ENCODE data around the gene DNAJA2.

DNA sequence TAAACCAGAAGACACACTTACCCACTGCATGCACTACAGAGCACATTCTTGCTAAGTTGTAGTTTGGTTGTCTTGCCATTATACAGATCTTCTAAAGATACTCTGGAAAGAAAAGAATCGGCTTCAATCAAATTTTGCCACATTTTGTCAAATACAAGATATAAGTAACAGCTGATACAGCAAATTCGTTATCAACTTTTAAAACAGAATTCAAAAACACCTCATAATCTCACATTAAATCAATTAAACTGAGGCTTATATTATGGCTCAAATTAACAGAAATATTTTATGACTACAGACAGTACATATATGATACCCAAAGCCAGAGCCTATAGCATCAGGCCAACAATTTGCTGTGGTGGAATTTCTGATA lies 5.4 kb downstream of the DNAJA2 start:
- TF ChIP-seq TAF1 (IDR thresholded peaks at IDR 0.05; ENCODE audit: low read depth, low read length) (no peak), POLR2AphosphoS5 (IDR thresholded peaks at IDR 0.05; ENCODE audit: low read depth, low read length) (no peak)

All from GM12891 (cell line).